ENCODE measurements around the gene CALY.

CALY gene

DNA sequence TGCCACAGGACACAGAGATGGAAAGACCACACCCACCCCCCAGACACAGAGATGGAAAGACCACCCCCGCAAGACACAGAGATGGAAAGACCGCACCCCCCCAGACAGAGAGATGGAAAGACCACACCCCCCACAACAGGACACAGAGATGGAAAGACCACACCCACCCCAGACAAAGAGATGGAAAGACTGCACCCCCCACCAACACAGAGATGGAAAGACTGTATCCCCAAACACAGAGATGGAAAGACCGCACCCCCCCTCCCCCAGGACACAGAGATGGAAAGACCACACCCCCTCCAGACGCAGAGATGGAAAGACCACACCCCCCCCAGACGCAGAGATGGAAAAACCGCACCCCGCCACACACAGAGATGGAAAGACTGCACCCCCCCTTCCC lies 20.0 kb downstream of the CALY start:
- no peaks in the 10 kb centered on the region for H3F3A ChIP-seq (ENCODE audit: low read depth)
- no peaks in the 10 kb centered on the region for H3K36me3 ChIP-seq (ENCODE audit: insufficient read depth, low read length)
- no peak overlapping the region for H3K9ac ChIP-seq (ENCODE audit: low read depth, low read length, poor library complexity, severe bottlenecking)
- no peak overlapping the region for H3K4me3 ChIP-seq (ENCODE audit: low read length, poor library complexity, severe bottlenecking)
- H4K20me1 ChIP-seq (ENCODE audit: insufficient read depth, low read length, poor library complexity, severe bottlenecking), result no peaks in the 10 kb centered on the region
- H3K4me1 ChIP-seq (ENCODE audit: insufficient read depth, low read length, poor library complexity, severe bottlenecking), result no peaks in the 10 kb centered on the region
- H3K79me2 ChIP-seq (ENCODE audit: insufficient read depth, low read length), result no peaks in the 10 kb centered on the region
- H3K9me3 ChIP-seq (ENCODE audit: insufficient read depth, low read depth, low read length), result no peaks in the 10 kb centered on the region
- TF ChIP-seq EZH2phosphoT487 (IDR thresholded peaks at IDR 0.05; ENCODE audit: borderline replicate concordance), result no peak
- TF ChIP-seq, protein P1, sequence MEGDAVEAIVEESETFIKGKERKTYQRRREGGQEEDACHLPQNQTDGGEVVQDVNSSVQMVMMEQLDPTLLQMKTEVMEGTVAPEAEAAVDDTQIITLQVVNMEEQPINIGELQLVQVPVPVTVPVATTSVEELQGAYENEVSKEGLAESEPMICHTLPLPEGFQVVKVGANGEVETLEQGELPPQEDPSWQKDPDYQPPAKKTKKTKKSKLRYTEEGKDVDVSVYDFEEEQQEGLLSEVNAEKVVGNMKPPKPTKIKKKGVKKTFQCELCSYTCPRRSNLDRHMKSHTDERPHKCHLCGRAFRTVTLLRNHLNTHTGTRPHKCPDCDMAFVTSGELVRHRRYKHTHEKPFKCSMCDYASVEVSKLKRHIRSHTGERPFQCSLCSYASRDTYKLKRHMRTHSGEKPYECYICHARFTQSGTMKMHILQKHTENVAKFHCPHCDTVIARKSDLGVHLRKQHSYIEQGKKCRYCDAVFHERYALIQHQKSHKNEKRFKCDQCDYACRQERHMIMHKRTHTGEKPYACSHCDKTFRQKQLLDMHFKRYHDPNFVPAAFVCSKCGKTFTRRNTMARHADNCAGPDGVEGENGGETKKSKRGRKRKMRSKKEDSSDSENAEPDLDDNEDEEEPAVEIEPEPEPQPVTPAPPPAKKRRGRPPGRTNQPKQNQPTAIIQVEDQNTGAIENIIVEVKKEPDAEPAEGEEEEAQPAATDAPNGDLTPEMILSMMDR (conservative IDR thresholded peaks at IDR 0.05; ENCODE audit: low read length), result no peak
- H2AFZ ChIP-seq (ENCODE audit: low read length), result no peak overlapping the region
- no peaks in the 10 kb centered on the region for H3K9me2 ChIP-seq (replicated peaks; ENCODE audit: low read depth, low read length)
- H3K4me2 ChIP-seq (ENCODE audit: low read depth, low read length, poor library complexity, severe bottlenecking), result no peak overlapping the region
- no peaks in the 10 kb centered on the region for H3K27me3 ChIP-seq (ENCODE audit: insufficient read depth, low read length, poor library complexity, severe bottlenecking)

- H3K4me1 ChIP-seq (ENCODE audit: insufficient read depth, low read length, poor library complexity, severe bottlenecking), result no peaks in the 10 kb centered on the region
- H3K4me2 ChIP-seq (ENCODE audit: low read depth, low read length, poor library complexity, severe bottlenecking), result no peak overlapping the region
- H2AFZ ChIP-seq (ENCODE audit: low read length), result no peak overlapping the region
- no peak overlapping the region for H3K4me3 ChIP-seq (ENCODE audit: low read length, poor library complexity, severe bottlenecking)
- no peaks in the 10 kb centered on the region; the same call in 1 of the 2 replicates for H3F3A ChIP-seq (ENCODE audit: low read depth)
- no peaks in the 10 kb centered on the region for H3K9me2 ChIP-seq (replicated peaks; ENCODE audit: low read depth, low read length)
- H3K9me3 ChIP-seq (ENCODE audit: insufficient read depth, low read depth, low read length), result no peaks in the 10 kb centered on the region
- no peak for TF ChIP-seq EZH2phosphoT487 (IDR thresholded peaks at IDR 0.05; ENCODE audit: borderline replicate concordance)
- H4K20me1 ChIP-seq (ENCODE audit: insufficient read depth, low read length, poor library complexity, severe bottlenecking), result no peaks in the 10 kb centered on the region
- H3K36me3 ChIP-seq (ENCODE audit: insufficient read depth, low read length), result no peaks in the 10 kb centered on the region
- H3K27me3 ChIP-seq (ENCODE audit: insufficient read depth, low read length, poor library complexity, severe bottlenecking), result no peaks in the 10 kb centered on the region
- H3K79me2 ChIP-seq (ENCODE audit: insufficient read depth, low read length), result no peaks in the 10 kb centered on the region
- no peak overlapping the region for H3K9ac ChIP-seq (ENCODE audit: low read depth, low read length, poor library complexity, severe bottlenecking)
These were observed 20.4 kb downstream of the CALY start for GRCh38 chr10:133316266-133316665.

DNA sequence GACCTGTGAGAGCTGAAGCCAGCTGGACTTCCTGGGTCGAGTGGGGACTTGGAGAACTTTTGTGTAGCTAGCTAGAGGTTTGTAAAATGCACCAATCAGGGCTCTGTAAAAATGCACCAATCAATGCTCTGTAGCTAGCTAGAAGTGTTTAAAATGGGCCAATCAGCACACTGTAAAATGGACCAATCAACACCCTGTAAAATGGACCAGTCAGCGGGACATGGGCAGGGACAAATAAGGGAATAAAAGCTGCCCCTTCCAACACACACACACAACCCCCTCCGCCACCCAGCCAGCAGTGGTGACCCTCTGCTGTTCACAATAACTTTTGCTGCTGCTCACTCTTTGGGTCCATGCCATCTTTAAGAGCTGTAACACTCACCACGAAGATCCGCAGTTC lies 20.8 kb downstream of the CALY start:
- Histone ChIP-seq H2AFZ (ENCODE audit: low read length) (no peak overlapping the region), H3K4me2 (ENCODE audit: low read depth, low read length, poor library complexity, severe bottlenecking) (no peak overlapping the region), H4K20me1 (ENCODE audit: insufficient read depth, low read length, poor library complexity, severe bottlenecking) (no peaks in the 10 kb centered on the region), H3K27me3 (ENCODE audit: insufficient read depth, low read length, poor library complexity, severe bottlenecking) (no peaks in the 10 kb centered on the region), H3K9me3 (ENCODE audit: insufficient read depth, low read depth, low read length) (no peaks in the 10 kb centered on the region), H3K9me2 (replicated peaks; ENCODE audit: low read depth, low read length) (no peaks in the 10 kb centered on the region), H3F3A (ENCODE audit: low read depth) (no peaks in the 10 kb centered on the region; the same call in 1 of the 2 replicates), H3K4me1 (ENCODE audit: insufficient read depth, low read length, poor library complexity, severe bottlenecking) (no peaks in the 10 kb centered on the region), H3K79me2 (ENCODE audit: insufficient read depth, low read length) (no peaks in the 10 kb centered on the region), H3K9ac (ENCODE audit: low read depth, low read length, poor library complexity, severe bottlenecking) (no peak overlapping the region), H3K36me3 (ENCODE audit: insufficient read depth, low read length) (no peaks in the 10 kb centered on the region), H3K4me3 (ENCODE audit: low read length, poor library complexity, severe bottlenecking) (no peak overlapping the region)
- no peak for TF ChIP-seq EZH2phosphoT487 (IDR thresholded peaks at IDR 0.05; ENCODE audit: borderline replicate concordance)
- TF ChIP-seq, protein P1 (conservative IDR thresholded peaks at IDR 0.05; ENCODE audit: low read length), result no peak

DNA sequence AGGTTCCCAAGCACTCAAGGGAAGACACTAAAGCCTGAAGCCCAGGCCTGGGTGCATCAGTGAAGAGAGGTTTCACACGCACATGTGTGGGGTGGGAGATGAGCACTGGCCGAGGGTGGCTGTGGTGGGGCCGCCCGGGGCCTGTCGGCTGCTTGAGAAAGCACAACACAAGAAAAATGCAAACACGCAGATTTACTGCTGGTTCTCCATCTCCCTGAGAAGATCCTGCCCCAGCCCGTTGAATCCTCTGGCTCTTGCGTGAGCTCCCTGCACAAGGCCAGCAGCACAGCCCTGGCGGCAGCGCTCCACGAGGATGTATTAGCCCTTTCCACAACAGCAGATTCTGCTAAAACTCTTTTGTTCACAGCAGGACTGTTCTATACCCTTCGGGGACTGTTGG lies 21.8 kb downstream of the CALY start:
- Histone ChIP-seq H3K4me2 (ENCODE audit: low read depth, low read length, poor library complexity, severe bottlenecking) (no peak overlapping the region), H3F3A (ENCODE audit: low read depth) (no peaks in the 10 kb centered on the region; the same call in 1 of the 2 replicates), H3K9me2 (replicated peaks; ENCODE audit: low read depth, low read length) (no peaks in the 10 kb centered on the region), H3K4me1 (ENCODE audit: insufficient read depth, low read length, poor library complexity, severe bottlenecking) (no peaks in the 10 kb centered on the region), H3K9me3 (ENCODE audit: insufficient read depth, low read depth, low read length) (no peaks in the 10 kb centered on the region), H3K79me2 (ENCODE audit: insufficient read depth, low read length) (0 out of 2 replicates have a peak, but pooled peaks cover under 1% of the 10 kb centered on the region), H3K27me3 (ENCODE audit: insufficient read depth, low read length, poor library complexity, severe bottlenecking) (no peaks in the 10 kb centered on the region), H3K4me3 (ENCODE audit: low read length, poor library complexity, severe bottlenecking) (no peak overlapping the region), H3K36me3 (ENCODE audit: insufficient read depth, low read length) (no peaks in the 10 kb centered on the region), H3K9ac (ENCODE audit: low read depth, low read length, poor library complexity, severe bottlenecking) (no peak overlapping the region), H2AFZ (ENCODE audit: low read length) (no peak overlapping the region), H4K20me1 (ENCODE audit: insufficient read depth, low read length, poor library complexity, severe bottlenecking) (no peaks in the 10 kb centered on the region)
- TF ChIP-seq EZH2phosphoT487 (IDR thresholded peaks at IDR 0.05; ENCODE audit: borderline replicate concordance), result no peak
- TF ChIP-seq, protein P1 (conservative IDR thresholded peaks at IDR 0.05; ENCODE audit: low read length), result no peak

Data from Loucy (cell line).